Measurements from ENCODE around the gene MAPT.

- TF ChIP-seq CTCF (conservative IDR thresholded peaks at IDR 0.05; ENCODE audit: low read depth, low read length) (no peak), EZH2 (IDR thresholded peaks at IDR 0.05; ENCODE audit: borderline replicate concordance, low read depth, low read length, poor library complexity, severe bottlenecking) (no peak)
Measured at GRCh38 chr17:45906927-45907622, 12.7 kb downstream of the MAPT start.

All from A673 (cell line).